Mammary epithelial cell (primary cell): ENCODE results near the gene DPP10.

ENCODE experiments used
- CTCF ChIP-seq, 2 donors: IDR thresholded peaks in 1 of 2; conservative IDR thresholded peaks in 1 of 2; 2 replicates each; pipeline ENCODE4 v1.5.1; 2011 to 2012; ENCODE audit warnings: inconsistent platforms in 2 of 2, low read length in 2 of 2, mild to moderate bottlenecking in 2 of 2, control low read depth in 1 of 2, low read depth in 1 of 2; ENCODE audit not compliant: insufficient read depth in 1 of 2; ENCODE audit errors: extremely low read depth in 1 of 2
- EZH2 ChIP-seq: IDR thresholded peaks from 2 replicates; pipeline ENCODE4 v1.6.1; 2012; ENCODE audit warnings: low read length, inconsistent platforms, borderline replicate concordance

- no peak for TF ChIP-seq CTCF (conservative IDR thresholded peaks at IDR 0.05 in 1 of 2, IDR thresholded peaks at IDR 0.05 in 1 of 2; ENCODE audit: extremely low read depth in 1 of 2, insufficient read depth in 1 of 2, low read depth in 1 of 2, low read length in 2 of 2)
- no peak for TF ChIP-seq EZH2
Measured at GRCh38 chr2:114464961-114465706, 22.7 kb downstream of the DPP10 start.
